Measurements from ENCODE around the gene EFCAB6.

Gene EFCAB6

DNA sequence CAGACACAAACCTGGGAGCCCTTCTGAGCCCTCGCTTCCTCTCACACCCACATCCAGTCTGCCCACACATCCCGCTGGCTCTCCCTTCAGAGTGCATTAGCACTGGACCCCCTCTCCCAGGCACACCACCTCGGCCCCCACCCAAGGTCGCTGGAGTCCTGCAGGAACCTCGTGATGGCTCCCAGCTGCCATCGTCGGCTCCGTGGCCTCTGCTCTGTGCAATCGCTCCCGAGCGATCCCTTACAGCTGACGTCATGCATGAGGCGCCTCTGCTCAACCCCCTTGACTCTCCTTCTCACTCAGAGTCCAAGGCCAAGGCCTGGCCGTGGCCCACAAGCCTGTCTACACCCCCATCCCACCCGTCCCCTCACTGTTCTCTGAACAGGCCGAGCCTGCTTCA, 183.9 kb downstream of the EFCAB6 start:
- no peak overlapping the region for H3K4me3 ChIP-seq (ENCODE audit: low read depth, low read length)
- TF ChIP-seq CTCF (IDR thresholded peaks at IDR 0.05; ENCODE audit: insufficient read depth, low read depth, low read length, missing control alignments), result no peak
- no peak for DNase-seq (ENCODE audit: low read depth)

GRCh38 chr22:43627485-43628213, 184.5 kb downstream of the EFCAB6 start:
- no peak for DNase-seq (ENCODE audit: low read depth)
- no peak for TF ChIP-seq CTCF (IDR thresholded peaks at IDR 0.05; ENCODE audit: insufficient read depth, low read depth, low read length, missing control alignments)
- H3K4me3 ChIP-seq (ENCODE audit: low read depth, low read length), result no peak overlapping the region

DNA sequence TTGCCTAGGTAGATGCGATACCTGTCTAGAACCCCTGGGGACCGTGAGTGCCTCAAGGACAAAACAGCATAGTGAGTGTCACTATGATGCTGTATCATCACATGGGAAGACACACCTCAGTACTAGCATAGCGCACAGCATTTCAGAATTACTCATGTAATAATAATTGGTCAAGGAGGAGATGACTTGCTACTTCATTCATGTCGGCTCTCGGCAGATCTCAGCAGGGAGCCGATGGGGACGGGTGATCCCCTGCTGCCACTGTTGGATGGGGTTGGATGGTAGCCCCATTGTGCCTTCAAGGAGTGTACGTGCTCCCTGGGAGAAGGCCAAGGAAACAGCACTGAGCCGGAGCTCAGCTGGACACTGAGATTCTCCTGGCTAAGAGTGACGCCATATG, 186.9 kb downstream of the EFCAB6 start:
- DNase-seq (ENCODE audit: low read depth), result no peak
- no peak overlapping the region for H3K4me3 ChIP-seq (ENCODE audit: low read depth, low read length)
- no peak for TF ChIP-seq CTCF (IDR thresholded peaks at IDR 0.05; ENCODE audit: insufficient read depth, low read depth, low read length, missing control alignments)

DNA sequence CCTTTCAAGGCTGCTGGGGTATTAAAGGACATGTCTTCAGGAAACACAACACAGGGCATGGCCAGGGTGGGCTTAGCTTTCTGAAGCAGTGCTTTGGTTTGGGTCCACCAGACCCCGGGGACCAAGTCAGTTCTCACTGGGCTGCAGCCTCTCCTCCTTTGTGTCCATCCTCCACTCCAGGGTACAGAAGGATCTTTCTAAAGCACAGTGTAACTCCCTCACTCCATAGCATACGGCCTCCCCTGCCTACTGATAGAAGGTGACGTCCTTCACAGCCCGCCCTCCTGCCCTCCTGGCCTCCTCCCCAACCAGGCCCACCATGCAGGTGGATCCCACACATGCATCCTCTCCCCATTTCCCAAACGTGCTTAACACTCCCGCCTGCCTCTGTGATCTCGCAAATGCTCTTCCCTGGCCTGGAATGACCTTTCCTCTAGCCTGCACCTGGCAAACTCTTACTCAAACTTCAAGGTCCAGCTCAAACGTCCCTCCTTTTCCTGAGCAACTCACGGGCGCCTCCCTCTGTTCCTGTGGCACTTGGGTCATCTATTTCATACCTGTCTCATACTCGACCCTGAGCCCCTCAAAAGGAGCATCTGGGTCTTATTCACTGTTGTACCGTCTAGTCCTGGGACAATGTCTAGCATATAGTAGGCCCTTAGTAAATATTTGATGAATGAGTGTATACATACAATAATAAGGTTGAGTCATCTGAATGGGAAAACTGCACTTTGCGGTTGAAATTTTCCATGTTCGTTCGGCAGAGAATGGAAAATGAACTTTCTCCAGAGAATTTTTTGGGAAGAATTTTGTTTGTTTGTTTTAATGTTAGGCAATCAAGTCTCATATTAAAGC, 187.7 kb downstream of the EFCAB6 start:
- no peak for DNase-seq (ENCODE audit: low read depth)
- TF ChIP-seq CTCF (IDR thresholded peaks at IDR 0.05; ENCODE audit: insufficient read depth, low read depth, low read length, missing control alignments), result no peak
- H3K4me3 ChIP-seq (ENCODE audit: low read depth, low read length), result no peak overlapping the region

DNA sequence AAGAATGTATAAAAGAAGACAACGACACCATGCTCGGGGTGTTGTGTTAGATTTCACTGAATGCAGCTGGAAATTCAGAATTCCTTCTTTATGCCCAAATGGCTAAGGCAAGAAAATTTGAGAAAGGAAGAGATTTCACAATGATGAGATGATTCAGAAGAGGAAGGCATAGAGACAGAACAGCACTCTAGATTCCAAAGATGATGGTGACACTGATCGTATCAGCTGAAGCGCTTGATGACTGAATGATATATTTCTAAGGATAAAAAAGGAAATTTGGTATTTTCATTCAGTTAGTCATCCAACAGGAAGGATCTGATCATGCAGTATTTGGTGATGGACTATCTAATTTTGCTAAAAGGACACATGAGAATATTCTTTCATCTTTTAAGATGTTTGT, 189.2 kb downstream of the EFCAB6 start:
- no peak overlapping the region for H3K4me3 ChIP-seq (ENCODE audit: low read depth, low read length)
- DNase-seq (ENCODE audit: low read depth), result no peak
- TF ChIP-seq CTCF (IDR thresholded peaks at IDR 0.05; ENCODE audit: insufficient read depth, low read depth, low read length, missing control alignments), result no peak

- TF ChIP-seq CTCF (IDR thresholded peaks at IDR 0.05; ENCODE audit: insufficient read depth, low read depth, low read length, missing control alignments), result no peak
- DNase-seq (ENCODE audit: low read depth), result no peak
- H3K4me3 ChIP-seq (ENCODE audit: low read depth, low read length), result no peak overlapping the region
Observed at GRCh38 chr22:43620197-43620596, 191.9 kb downstream of the EFCAB6 start.
